Breast epithelium (tissue), 4 donors: ENCODE data around the gene GNRH2. TPM values are rescaled to one million over a fixed set of nuclear protein-coding genes. Genes with fewer than 3 reads are reported as not detected.

Source experiments
- DNase-seq, 2 donors: peaks; one replicate each; pipeline ENCODE4 v3.0.0-alpha.2; 2019; ENCODE audit warnings: low spot score in 2 of 2
- H3K27ac ChIP-seq, 2 donors: fragments of 200-600 bp; sonication (generic) in 1 of 2; one replicate each; pipeline ENCODE4 v1.5.1; 2016 to 2019; ENCODE audit warnings: mild to moderate bottlenecking in 1 of 2
- H3K27me3 ChIP-seq, 2 donors: fragments of 200-600 bp; sonication (generic) in 1 of 2; one replicate each; pipeline versions ENCODE4 v1.5.1 to v1.6.0; 2017 to 2019; ENCODE audit warnings: control low read depth in 1 of 2, mild to moderate bottlenecking in 1 of 2
- H3K36me3 ChIP-seq: fragments of 200-600 bp; one replicate; pipeline ENCODE4 v1.5.1; 2019
- H3K4me1 ChIP-seq, 2 donors: fragments of 200-600 bp; sonication (generic); one replicate each; pipeline ENCODE4 v1.5.1; 2016 to 2019; ENCODE audit warnings: control low read depth in 1 of 2
- H3K4me3 ChIP-seq, 3 donors: fragments of 200-600 bp; sonication (generic); 1 replicate in 2 of 3; 2 replicates in 1 of 3; pipeline ENCODE4 v1.5.1; 2016 to 2019; ENCODE audit warnings: mild to moderate bottlenecking in 3 of 3, moderate library complexity in 2 of 3
- H3K9me3 ChIP-seq, 2 donors: fragments of 200-600 bp; sonication (generic) in 1 of 2; one replicate each; pipeline ENCODE4 v1.5.1; 2016 to 2019; ENCODE audit warnings: control low read depth in 1 of 2
- CTCF ChIP-seq, 3 donors: fragments of 450-650 bp; IDR thresholded peaks; one replicate each; pipeline ENCODE4 v1.5.1; 2016 to 2017; ENCODE audit warnings: antibody characterized with exemption in 3 of 3, mild to moderate bottlenecking in 3 of 3, moderate library complexity in 3 of 3
- POLR2A ChIP-seq: fragments of 450-650 bp; IDR thresholded peaks from one replicate; pipeline ENCODE4 v1.6.1; 2016; ENCODE audit warnings: antibody characterized with exemption, mild to moderate bottlenecking, moderate library complexity
- POLR2AphosphoS5 ChIP-seq, 3 donors: sonication (generic); formaldehyde crosslinking; IDR thresholded peaks; one replicate each; pipeline ENCODE4 v1.6.1; 2017; ENCODE audit warnings: antibody characterized with exemption in 3 of 3
- intact Hi-C: fragments of 100-400 bp; cut with DNase I; formaldehyde crosslinking; loops from one replicate; pipeline ENCODE4 v1.15.1; 2023; ENCODE audit warnings: low total_unique reads
- total RNA-seq, 3 donors: library from RNA; depleted of rRNA; stranded (reverse); fragments of >200 nt; gene quantifications; one replicate each; pipeline ENCODE4 v1.1.0, GENCODE V29; 2016

Gene GNRH2
- total RNA-seq, 3 donors from 2014 or later = not detected

- peaks cover 7 to 31% of the 10 kb centered on the region in 2 donors for H3K27me3 ChIP-seq
- intact Hi-C loops = no loop called here
- no peak for DNase-seq
- no peak overlapping the region for H3K4me3 ChIP-seq
- peaks cover 0 to 3% of the 10 kb centered on the region in 2 donors for H3K4me1 ChIP-seq
- TF ChIP-seq POLR2AphosphoS5 (IDR thresholded peaks at IDR 0.05) (no peak), CTCF (IDR thresholded peaks at IDR 0.05) (no peak), POLR2A (no peak)
- no peaks in the 10 kb centered on the region for H3K36me3 ChIP-seq
- no peak overlapping the region for H3K27ac ChIP-seq
- no peaks in the 10 kb centered on the region for H3K9me3 ChIP-seq
Measured at GRCh38 chr20:3088031-3088430, 44.6 kb downstream of the GNRH2 start.

- intact Hi-C loops = no loop called here
- DNase-seq = no peak
- Histone ChIP-seq H3K27ac (no peak overlapping the region), H3K4me3 (no peak overlapping the region), H3K36me3 (no peaks in the 10 kb centered on the region), H3K4me1 (peaks cover 0 to 5% of the 10 kb centered on the region in 2 donors), H3K9me3 (no peaks in the 10 kb centered on the region), H3K27me3 (peaks cover 6 to 24% of the 10 kb centered on the region in 2 donors)
- TF ChIP-seq POLR2A (no peak), POLR2AphosphoS5 (IDR thresholded peaks at IDR 0.05) (no peak)
Measured at GRCh38 chr20:3090565-3090964, 47.1 kb downstream of the GNRH2 start.

- no peaks in the 10 kb centered on the region for H3K9me3 ChIP-seq
- no peak for DNase-seq
- H3K4me3 ChIP-seq = peak overlapping the region; percentile 22 to 61 (median 43)
- TF ChIP-seq CTCF (IDR thresholded peaks at IDR 0.05) (no peak), POLR2A (no peak), POLR2AphosphoS5 (IDR thresholded peaks at IDR 0.05) (no peak)
- intact Hi-C loops = no loop called here
- no peaks in the 10 kb centered on the region for H3K36me3 ChIP-seq
- H3K27me3 ChIP-seq = peaks cover 6 to 24% of the 10 kb centered on the region in 2 donors
- peaks cover 0 to 5% of the 10 kb centered on the region in 2 donors for H3K4me1 ChIP-seq
- H3K27ac ChIP-seq = no peak overlapping the region
Measured at GRCh38 chr20:3092611-3093379, 49.4 kb downstream of the GNRH2 start.

GRCh38 chr20:3093861-3094361 lies 50.5 kb downstream of the GNRH2 start:
- Histone ChIP-seq H3K9me3 (no peaks in the 10 kb centered on the region), H3K27ac (no peak overlapping the region), H3K36me3 (no peaks in the 10 kb centered on the region), H3K27me3 (peaks cover 6 to 24% of the 10 kb centered on the region in 2 donors), H3K4me3 (no peak overlapping the region), H3K4me1 (peaks cover 0 to 5% of the 10 kb centered on the region in 2 donors)
- DNase-seq = no peak
- TF ChIP-seq CTCF (IDR thresholded peaks at IDR 0.05) (no peak), POLR2A (no peak), POLR2AphosphoS5 (IDR thresholded peaks at IDR 0.05) (no peak)
- intact Hi-C loops = no loop called here

GRCh38 chr20:3094848-3095629 lies 51.6 kb downstream of the GNRH2 start:
- no peak for TF ChIP-seq POLR2AphosphoS5 (IDR thresholded peaks at IDR 0.05)
- TF ChIP-seq POLR2A = no peak
- no peak for TF ChIP-seq CTCF (IDR thresholded peaks at IDR 0.05)
- Histone ChIP-seq H3K36me3 (no peaks in the 10 kb centered on the region), H3K27me3 (peaks cover 6 to 24% of the 10 kb centered on the region in 2 donors), H3K9me3 (no peaks in the 10 kb centered on the region), H3K27ac (no peak overlapping the region), H3K4me1 (peaks cover 0 to 5% of the 10 kb centered on the region in 2 donors), H3K4me3 (no peak overlapping the region)
- no peak for DNase-seq
- intact Hi-C loops = no loop called here

Other genes with a start within 250 kb of the GNRH2 start
- 10 to 100 TPM; 23.1 to 45.4 (median 28.5) TPM for gene CPXM1, start 243.0 kb upstream of the GNRH2 start, total RNA-seq
- gene C20orf141, start 228.6 kb upstream of the GNRH2 start, total RNA-seq = not detected
- under 1 TPM in 1 of 3 donors, not detected in 2; under 0.01 TPM for gene TMEM239, start 227.3 kb upstream of the GNRH2 start, total RNA-seq
- gene PCED1A, start 203.0 kb upstream of the GNRH2 start, total RNA-seq = 10 to 100 TPM; 23.4 to 38.0 (median 36.6) TPM
- 10 to 100 TPM; 25.3 to 34.7 (median 33.8) TPM for gene VPS16, start 202.9 kb upstream of the GNRH2 start, total RNA-seq
- 100 to 1,000 TPM in 1 of 3 donors, 10 to 100 TPM in 2; 89.1 to 102 (median 96.0) TPM for gene PTPRA, start 170.1 kb upstream of the GNRH2 start, total RNA-seq
- 10 to 100 TPM; 34.4 to 50.8 (median 44.9) TPM for gene MRPS26, start 2.4 kb downstream of the GNRH2 start, total RNA-seq
- gene OXT, start 28.0 kb downstream of the GNRH2 start, total RNA-seq = 1 to 10 TPM in 1 of 3 donors, not detected in 2; 4.5 TPM
- gene AVP, start 41.1 kb downstream of the GNRH2 start, total RNA-seq = not detected
- 10 to 100 TPM; 15.4 to 18.3 (median 16.3) TPM for gene FASTKD5, start 116.2 kb downstream of the GNRH2 start, total RNA-seq
- gene UBOX5, start 116.2 kb downstream of the GNRH2 start, total RNA-seq = 1 to 10 TPM; 5.9 to 8.9 (median 6.6) TPM
- gene LZTS3, start 129.9 kb downstream of the GNRH2 start, total RNA-seq = 10 to 100 TPM in 2 of 3 donors, 1 to 10 TPM in 1; 9.3 to 12.1 (median 11.3) TPM
- gene DDRGK1, start 161.1 kb downstream of the GNRH2 start, total RNA-seq = 10 to 100 TPM; 87.1 to 91.8 (median 89.8) TPM
- gene ITPA, start 165.9 kb downstream of the GNRH2 start, total RNA-seq = 10 to 100 TPM; 35.2 to 43.6 (median 39.1) TPM
- 1 to 10 TPM in 2 of 3 donors, under 1 TPM in 1; 0.48 to 4.9 (median 3.1) TPM for gene SLC4A11, start 195.6 kb downstream of the GNRH2 start, total RNA-seq